Sigmoid colon (tissue), 4 donors: ENCODE data around the gene RINT1.

ENCODE experiments used
- POLR2A ChIP-seq, 2 donors: fragments of 450-650 bp; IDR thresholded peaks; one replicate each; pipeline ENCODE4 v1.6.1; 2016; ENCODE audit warnings: antibody characterized with exemption in 2 of 2, mild to moderate bottlenecking in 2 of 2, moderate library complexity in 2 of 2
- POLR2AphosphoS5 ChIP-seq, 4 donors: sonication (generic); formaldehyde crosslinking; IDR thresholded peaks; one replicate each; pipeline ENCODE4 v1.6.1; 2017; ENCODE audit warnings: antibody characterized with exemption in 4 of 4
- TF ChIP-seq, protein P1 (sequence below), 4 experiments: fragments of 450-650 bp in 3 of 4; fragments of 200-600 bp in 1 of 4; IDR thresholded peaks; one replicate each; pipeline ENCODE4 v1.5.1; 2016 to 2019; ENCODE audit warnings: antibody characterized with exemption in 4 of 4, mild to moderate bottlenecking in 3 of 4, moderate library complexity in 2 of 4

DNA sequence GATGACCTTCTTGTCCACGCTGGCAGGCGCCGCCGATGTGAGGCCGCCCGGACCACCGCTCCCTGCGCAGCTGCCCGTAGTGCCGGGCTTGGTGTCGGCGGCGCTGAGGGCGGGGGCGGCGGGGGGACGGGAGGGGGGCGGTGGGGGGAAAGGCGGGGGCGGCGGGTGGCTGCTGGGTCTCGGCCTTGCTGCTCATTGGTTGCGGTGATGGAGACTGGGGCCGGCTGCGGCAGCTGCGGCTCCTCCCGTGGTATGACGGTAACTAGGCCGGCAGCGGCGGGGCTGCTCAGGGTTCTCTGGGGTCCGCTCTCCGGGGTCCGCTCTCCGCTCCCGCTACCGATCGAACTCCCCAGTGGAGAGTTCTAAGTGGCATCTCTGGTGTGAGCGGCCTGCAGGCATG lies 51.1 kb downstream of the RINT1 start:
- TF ChIP-seq POLR2A (IDR thresholded peaks at IDR 0.05) (no peak), POLR2AphosphoS5 (IDR thresholded peaks at IDR 0.05) (no peak)
- TF ChIP-seq, protein P1, sequence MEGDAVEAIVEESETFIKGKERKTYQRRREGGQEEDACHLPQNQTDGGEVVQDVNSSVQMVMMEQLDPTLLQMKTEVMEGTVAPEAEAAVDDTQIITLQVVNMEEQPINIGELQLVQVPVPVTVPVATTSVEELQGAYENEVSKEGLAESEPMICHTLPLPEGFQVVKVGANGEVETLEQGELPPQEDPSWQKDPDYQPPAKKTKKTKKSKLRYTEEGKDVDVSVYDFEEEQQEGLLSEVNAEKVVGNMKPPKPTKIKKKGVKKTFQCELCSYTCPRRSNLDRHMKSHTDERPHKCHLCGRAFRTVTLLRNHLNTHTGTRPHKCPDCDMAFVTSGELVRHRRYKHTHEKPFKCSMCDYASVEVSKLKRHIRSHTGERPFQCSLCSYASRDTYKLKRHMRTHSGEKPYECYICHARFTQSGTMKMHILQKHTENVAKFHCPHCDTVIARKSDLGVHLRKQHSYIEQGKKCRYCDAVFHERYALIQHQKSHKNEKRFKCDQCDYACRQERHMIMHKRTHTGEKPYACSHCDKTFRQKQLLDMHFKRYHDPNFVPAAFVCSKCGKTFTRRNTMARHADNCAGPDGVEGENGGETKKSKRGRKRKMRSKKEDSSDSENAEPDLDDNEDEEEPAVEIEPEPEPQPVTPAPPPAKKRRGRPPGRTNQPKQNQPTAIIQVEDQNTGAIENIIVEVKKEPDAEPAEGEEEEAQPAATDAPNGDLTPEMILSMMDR (IDR thresholded peaks at IDR 0.05) = no peak
